ENCODE measurements around the gene ENG.

Gene ENG

DNA sequence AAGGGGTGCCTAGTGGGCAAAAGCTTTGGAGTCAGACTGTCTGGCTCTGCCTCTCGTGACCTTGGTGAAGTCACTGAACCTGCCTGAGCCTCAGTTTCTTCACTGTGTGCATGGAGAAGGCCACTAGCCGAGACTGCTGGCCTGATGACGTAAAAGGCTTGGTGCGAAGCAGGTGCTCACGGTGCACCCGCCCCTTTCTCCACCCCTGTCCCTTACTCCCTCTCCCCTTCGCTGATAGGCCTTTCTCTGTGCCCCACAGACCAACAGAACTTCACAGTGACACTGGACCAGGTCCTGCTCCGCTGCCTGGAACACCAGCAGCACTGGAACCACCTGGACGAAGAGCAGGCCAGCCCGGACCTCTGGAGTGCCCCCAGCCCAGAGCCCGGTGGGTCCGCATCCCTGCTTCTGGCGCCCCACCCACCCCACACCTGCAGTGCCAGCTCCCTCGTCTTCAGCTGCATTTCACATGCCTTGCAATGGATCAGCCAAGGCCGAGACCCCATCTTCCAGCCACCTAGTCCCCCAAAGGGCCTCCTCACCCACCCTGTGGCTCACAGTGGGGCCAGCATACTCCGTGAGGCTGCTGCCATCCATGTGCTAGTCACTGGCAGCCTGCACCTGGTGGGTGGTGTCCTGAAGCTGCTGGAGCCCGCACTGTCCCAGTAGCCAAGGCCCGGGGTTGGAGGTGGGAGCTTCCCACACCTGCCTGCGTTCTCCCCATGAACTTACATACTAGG is 41.4 kb downstream of the ENG start:
- no peak for DNase-seq

DNA sequence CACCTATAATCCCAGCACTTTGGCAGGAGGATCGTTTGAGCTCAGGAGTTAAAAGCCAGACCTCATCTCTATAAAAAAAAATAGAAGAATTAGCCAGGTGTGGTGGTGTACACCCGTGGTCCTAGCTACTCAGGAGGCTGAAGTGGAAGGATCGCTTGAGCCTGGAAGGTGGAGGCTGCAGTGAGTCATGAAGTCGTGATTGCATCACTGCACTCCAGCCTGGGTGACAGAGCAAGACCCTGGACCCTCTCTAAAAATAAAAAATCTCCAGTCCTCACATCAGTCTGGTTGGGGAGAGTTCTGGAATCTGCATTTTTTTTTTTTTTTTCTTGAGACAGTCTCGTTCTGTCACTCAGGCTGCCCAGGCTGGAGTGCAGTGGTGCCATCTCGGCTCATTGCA is 42.4 kb downstream of the ENG start:
- no peak for DNase-seq

GRCh38 chr9:127810378-127811187 is 43.9 kb downstream of the ENG start:
- no peak for DNase-seq

- no peak for DNase-seq
Observed at GRCh38 chr9:127809540-127810377, 44.7 kb downstream of the ENG start.

GRCh38 chr9:127809002-127809539 is 45.4 kb downstream of the ENG start:
- no peak for DNase-seq

- no peak for DNase-seq
Observed at GRCh38 chr9:127808347-127809001, 46.0 kb downstream of the ENG start.

DNA sequence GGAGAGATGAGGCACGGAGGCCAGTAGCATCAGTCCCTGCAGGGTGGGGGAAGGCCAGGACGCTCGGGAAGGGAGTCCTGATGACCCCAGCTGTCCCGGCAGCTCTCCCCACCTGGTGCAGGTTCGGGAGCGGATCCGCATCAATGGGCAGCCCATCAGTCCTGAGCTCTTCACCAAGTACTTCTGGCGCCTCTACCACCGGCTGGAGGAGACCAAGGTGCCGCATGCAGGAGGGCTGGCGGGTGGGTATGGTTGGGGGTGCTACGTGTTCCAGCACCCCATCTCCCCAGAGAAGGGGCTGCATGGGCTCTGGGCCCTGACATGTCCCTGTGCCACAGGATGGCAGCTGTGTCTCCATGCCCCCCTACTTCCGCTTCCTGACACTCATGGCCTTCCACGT is 47.6 kb downstream of the ENG start:
- no peak for DNase-seq

GRCh38 chr9:127805620-127806019 is 48.8 kb downstream of the ENG start:
- peak; percentile 50 for DNase-seq

DNA sequence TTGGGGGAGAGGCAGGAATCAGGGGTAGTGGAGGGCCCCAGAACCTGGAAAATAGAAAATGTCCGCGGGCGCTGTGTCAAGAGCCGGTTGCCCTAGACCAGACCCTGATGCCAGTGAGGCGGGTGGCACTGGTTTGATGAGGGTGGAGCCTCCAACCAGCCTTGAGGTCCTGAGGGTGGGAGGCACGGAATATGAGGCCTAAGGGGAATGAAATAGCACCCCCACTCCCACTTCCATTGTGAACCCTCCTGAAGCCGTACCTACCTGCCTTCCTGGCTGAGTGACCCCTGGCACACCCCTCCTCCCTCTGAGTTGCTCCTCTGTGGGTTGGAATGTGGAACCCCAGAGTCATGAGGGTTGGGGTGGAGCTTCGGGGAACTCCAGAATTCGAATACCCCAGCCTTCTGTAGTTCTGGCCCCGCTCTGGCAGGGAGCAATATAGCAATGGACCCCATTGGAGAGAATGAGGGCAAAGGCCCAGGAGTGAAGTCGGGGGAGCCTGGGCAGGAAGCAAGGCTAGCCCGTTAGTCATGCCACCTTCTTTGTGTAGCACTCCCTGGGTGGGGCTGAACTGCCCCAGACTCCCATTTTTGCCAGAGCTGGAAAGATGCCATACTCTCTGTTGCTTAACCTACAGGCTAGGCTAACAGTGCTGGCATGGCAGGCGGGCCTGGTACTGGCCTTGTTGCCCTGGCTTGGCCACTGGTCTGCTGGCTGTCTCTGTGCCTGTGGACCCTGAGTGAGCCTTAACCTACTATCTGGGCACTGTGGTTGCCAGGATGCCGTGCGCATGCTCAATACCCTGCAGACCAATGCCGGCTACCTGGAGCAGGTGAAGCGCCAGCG is 50.7 kb downstream of the ENG start:
- peak; percentile 42 for DNase-seq

- peak; percentile 91 for DNase-seq
Observed at GRCh38 chr9:127802576-127803443, 51.6 kb downstream of the ENG start, which contains the start of gene FPGS. TSS of gene FPGS (plus strand) at chr9:127802882. CDS start at chr9:127802925, 43 bp downstream.

DNA sequence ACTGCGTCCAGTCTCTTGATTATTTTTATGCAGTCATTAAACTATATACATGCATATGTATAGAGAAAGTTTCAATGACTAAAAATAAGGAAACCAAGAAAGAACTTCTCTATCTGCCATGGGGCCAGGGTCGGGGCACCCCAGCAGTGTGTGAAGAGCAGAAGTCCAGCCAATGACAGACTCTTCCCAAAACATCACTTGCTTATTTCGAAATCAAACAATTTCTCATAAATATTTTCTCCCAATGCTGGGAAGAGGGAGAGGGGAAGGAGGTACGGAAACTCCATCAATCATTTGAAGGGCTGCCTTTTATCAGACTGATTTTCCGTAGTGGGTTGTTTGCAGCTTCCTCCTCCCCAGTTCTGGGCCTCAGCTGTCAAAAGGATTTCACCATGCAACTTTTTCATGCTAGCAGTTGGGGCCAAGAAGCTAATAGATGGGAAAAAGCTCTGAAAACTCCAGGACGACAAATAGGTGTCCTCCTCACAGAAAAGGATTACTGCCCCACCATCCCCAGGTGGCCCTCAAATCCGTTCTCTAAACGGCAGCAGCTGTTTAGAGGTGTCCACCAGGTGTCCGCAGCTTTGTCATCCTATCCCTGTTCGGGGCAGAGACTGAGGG is 52.4 kb downstream of the ENG start:
- no peak for DNase-seq

DNA sequence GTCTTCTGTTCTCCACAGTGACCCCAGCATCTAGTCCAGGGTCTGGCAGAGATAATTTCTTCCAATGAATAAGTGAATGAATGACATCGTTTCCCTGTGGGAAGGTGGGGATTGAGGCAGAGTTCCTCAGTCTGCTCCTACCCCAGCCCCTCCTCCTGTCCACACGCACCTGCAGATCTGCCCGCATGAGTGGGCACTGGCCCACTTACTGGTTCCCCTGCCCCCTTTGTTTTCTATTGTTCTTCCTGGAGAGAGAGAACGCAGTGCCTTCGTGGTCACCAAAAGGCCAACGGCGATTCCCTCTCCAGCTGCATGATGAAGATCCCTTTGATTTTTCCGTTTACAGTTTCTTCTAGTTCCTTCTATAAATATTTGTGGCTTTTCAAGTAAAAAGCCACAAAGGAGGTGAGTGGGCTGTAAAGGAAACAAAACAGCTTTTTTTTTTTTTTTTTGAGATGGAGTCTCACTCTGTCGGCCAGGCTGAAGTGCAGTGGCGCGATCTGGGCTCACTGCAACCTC is 57.5 kb downstream of the ENG start:
- no peak for DNase-seq

GRCh38 chr9:127796225-127796813 is 58.1 kb downstream of the ENG start:
- no peak for DNase-seq

DNA sequence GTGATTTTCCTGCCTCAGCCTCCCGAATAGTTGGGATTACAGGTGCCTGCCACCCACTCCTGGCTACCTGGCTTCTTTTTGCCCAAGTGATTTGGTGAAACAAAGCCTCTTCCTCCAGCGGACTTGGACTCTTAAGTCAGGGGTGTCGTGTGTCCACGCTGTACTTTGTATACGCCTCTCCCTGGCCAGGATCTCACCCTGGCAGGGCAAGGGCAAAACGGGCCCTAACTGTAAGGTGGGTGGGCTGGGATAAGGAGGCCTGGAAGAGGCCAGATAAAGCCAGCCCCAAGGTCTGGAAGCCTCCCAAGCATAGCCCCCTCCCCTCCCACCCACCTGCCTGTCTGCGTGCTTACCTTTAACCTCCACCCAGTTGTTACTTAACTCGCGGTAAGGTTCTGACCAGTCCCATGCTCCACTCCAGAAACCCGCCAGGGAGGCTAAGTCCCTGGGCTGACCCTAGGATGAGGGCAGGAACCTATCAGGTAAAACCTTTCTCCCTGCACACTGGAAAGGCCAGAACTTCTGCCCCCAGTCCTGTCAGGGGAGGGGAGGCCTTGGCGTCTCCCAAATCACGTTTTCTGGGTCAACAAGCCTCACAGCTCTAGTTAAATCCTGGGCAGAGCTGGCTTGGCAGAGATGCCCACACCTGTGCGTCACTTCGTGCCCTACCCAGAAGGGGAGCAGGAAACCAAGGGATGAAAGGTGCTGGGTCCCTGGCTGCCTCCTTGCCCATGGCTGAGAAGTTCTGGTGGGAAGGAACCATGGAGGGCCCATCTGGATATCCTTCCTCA is 60.3 kb downstream of the ENG start:
- no peak for DNase-seq

GRCh38 chr9:127793093-127793708 is 61.3 kb downstream of the ENG start:
- no peak for DNase-seq

DNA sequence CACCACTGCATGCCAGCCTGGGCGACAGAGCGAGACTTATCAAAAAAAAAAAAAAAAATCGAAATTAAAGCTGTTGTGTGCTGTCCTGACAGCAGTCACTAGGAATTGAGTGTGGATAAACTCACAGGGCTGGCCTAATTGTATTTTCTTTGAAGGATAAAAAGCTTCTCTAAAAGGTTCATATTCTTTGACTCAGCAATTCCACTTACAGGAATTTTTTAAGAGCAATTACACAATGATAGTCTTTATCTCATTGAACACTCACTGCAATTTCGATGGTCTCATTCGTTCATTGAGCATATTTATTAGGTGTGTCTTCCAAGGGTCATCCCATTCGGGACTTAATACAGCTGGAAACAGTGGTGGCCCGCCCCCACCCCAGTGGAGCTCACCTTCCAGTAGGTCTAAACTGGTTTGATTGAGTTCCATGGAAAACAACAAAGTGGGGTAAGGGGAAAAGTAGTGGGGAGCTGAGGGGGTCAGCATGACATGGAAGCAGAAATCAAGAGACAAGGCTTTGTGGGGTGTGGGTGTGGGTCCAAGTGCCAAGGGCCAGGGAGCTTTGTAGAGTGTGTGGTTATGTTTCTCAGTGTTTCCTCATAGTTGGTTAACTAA is 61.9 kb downstream of the ENG start:
- no peak for DNase-seq

GRCh38 chr9:127791085-127791484 is 63.4 kb downstream of the ENG start:
- DNase-seq: no peak
